K562 (cell line): ENCODE measurements around the gene ARL10. TPM values are rescaled to one million over a fixed set of nuclear protein-coding genes. Genes with fewer than 3 reads are reported as not detected.

Experiments
- CAMTA2 ChIP-seq: fragments of 250-450 bp; sonication (Bioruptor Pico); conservative IDR thresholded peaks from 2 replicates; pipeline ENCODE4 v1.5.1; 2022
- HDAC6 ChIP-seq: IDR thresholded peaks from 2 replicates; pipeline ENCODE4 v1.6.1; 2012; ENCODE audit warnings: low read depth, mild to moderate bottlenecking, control low read depth, inconsistent platforms, low read length, moderate library complexity
- MTA1 ChIP-seq: fragments of 450-650 bp; IDR thresholded peaks from 2 replicates; pipeline ENCODE4 v1.6.1; 2017; ENCODE audit warnings: borderline replicate concordance
- NFYB ChIP-seq: IDR thresholded peaks from 2 replicates; pipeline ENCODE4 v1.6.1; 2011; ENCODE audit warnings: mild to moderate bottlenecking, moderate library complexity; ENCODE audit not compliant: insufficient read length; ENCODE audit errors: extremely low read depth
- POLR2G ChIP-seq: fragments of 200-400 bp; formaldehyde crosslinking; IDR thresholded peaks from 2 replicates; pipeline ENCODE4 v1.6.1; 2017; ENCODE audit warnings: low read depth, mild to moderate bottlenecking, antibody characterized with exemption, low read length, moderate library complexity
- SMARCC2 ChIP-seq: fragments of 450-650 bp; IDR thresholded peaks from 2 replicates; pipeline ENCODE4 v1.6.1; 2017; ENCODE audit warnings: antibody characterized with exemption, moderate library complexity, mild to moderate bottlenecking, low read depth
- TGIF2 ChIP-seq: sonication (generic); formaldehyde crosslinking; IDR thresholded peaks from 2 replicates; pipeline ENCODE4 v1.8.1; 2022; ENCODE audit warnings: mild to moderate bottlenecking, missing genetic modification reagents, moderate library complexity
- YBX1 ChIP-seq: fragments of 450-650 bp; IDR thresholded peaks from 2 replicates; pipeline ENCODE4 v1.7.1; 2016; ENCODE audit warnings: mild to moderate bottlenecking
- ZBTB8A ChIP-seq: fragments of 450-650 bp; IDR thresholded peaks from 2 replicates; pipeline ENCODE4 v1.6.1; 2018; ENCODE audit warnings: mild to moderate bottlenecking, moderate library complexity; ENCODE audit not compliant: partially characterized antibody
- ZNF124 ChIP-seq: sonication (generic); formaldehyde crosslinking; IDR thresholded peaks from 2 replicates; pipeline ENCODE4 v1.8.1; 2022; ENCODE audit warnings: missing genetic modification reagents
- ZNF668 ChIP-seq: fragments of 250-450 bp; sonication (Bioruptor Pico); IDR thresholded peaks from 2 replicates; pipeline ENCODE4 v1.8.0; 2022; ENCODE audit warnings: mild to moderate bottlenecking, inconsistent platforms
- ZNF695 ChIP-seq: fragments of 450-650 bp; formaldehyde crosslinking; IDR thresholded peaks from 2 replicates; pipeline ENCODE4 v1.4.0; 2020; ENCODE audit warnings: mild to moderate bottlenecking, moderate library complexity
- ZSCAN29 ChIP-seq: fragments of 450-650 bp; IDR thresholded peaks from 2 replicates; pipeline ENCODE4 v1.6.1; 2017
- polyA plus RNA-seq, 8 experiments: library from polyadenylated mRNA; depleted of rRNA in 4 of 8; stranded (reverse) in 5 of 8; unstranded in 3 of 8; fragments of >200 nt; fragmentation: Nextera tagmentation in 2 of 8; fragmentation: Illumina TruSeq in 1 of 8; extraction: Ambion mirVana in 2 of 8; extraction: Trizol in 1 of 8; gene quantifications; 2 replicates each; pipeline versions ENCODE4 v1.2.1 to v1.2.3, GENCODE V29; 2011 to 2014; ENCODE audit warnings: inconsistent platforms in 1 of 8, missing spikeins in 1 of 8
- total RNA-seq, 7 experiments: library from RNA; depleted of rRNA in 6 of 7; stranded (reverse); fragments of >200 nt in 6 of 7; fragmentation: Illumina TruSeq in 2 of 7; extraction: Trizol in 2 of 7; gene quantifications; 2 replicates each; pipeline versions ENCODE4 v1.2.1 to v1.2.3, GENCODE V29; 2011 to 2021; ENCODE audit warnings: low replicate concordance in 1 of 7
- TF ChIP-seq, protein P1 (sequence below): fragments of 250-450 bp; sonication (Bioruptor Pico); IDR thresholded peaks from 2 replicates; pipeline ENCODE4 v1.4.0; 2020; ENCODE audit warnings: mild to moderate bottlenecking, moderate library complexity
- TF ChIP-seq, protein P2 (sequence below): IDR thresholded peaks from 2 replicates; pipeline ENCODE4 v1.6.1; 2011; ENCODE audit warnings: borderline replicate concordance, low read depth, mild to moderate bottlenecking, moderate library complexity, low read length; ENCODE audit not compliant: insufficient read depth, poor library complexity, severe bottlenecking
- TF ChIP-seq, protein P3 (sequence below), 2 experiments: fragments of 450-650 bp in 1 of 2; sonication (generic) in 1 of 2; formaldehyde crosslinking in 1 of 2; IDR thresholded peaks in 1 of 2; conservative IDR thresholded peaks in 1 of 2; 2 replicates each; pipeline versions ENCODE4 v1.6.1 to v1.8.1; 2016 to 2023; ENCODE audit warnings: mild to moderate bottlenecking in 2 of 2, moderate library complexity in 2 of 2, inconsistent platforms in 1 of 2, missing genetic modification reagents in 1 of 2
- TF ChIP-seq, protein P4 (sequence below), 2 experiments: fragments of 450-650 bp in 1 of 2; sonication (generic) in 1 of 2; formaldehyde crosslinking; conservative IDR thresholded peaks; 2 replicates each; pipeline versions ENCODE4 v1.4.0 to v1.8.1; 2020 to 2022; ENCODE audit warnings: mild to moderate bottlenecking in 1 of 2, missing genetic modification reagents in 1 of 2
- TF ChIP-seq, protein P5 (sequence below): fragments of 450-650 bp; IDR thresholded peaks from 2 replicates; pipeline ENCODE4 v1.6.1; 2016; ENCODE audit warnings: borderline replicate concordance

ARL10 gene
- total and polyA plus RNA-seq, 9 of the 15 experiments (the other 6 are each of a cell fraction or from before 2014, with no cell fraction given) = under 0.01 to 0.40 (median 0.34) TPM; not detected in 3

DNA sequence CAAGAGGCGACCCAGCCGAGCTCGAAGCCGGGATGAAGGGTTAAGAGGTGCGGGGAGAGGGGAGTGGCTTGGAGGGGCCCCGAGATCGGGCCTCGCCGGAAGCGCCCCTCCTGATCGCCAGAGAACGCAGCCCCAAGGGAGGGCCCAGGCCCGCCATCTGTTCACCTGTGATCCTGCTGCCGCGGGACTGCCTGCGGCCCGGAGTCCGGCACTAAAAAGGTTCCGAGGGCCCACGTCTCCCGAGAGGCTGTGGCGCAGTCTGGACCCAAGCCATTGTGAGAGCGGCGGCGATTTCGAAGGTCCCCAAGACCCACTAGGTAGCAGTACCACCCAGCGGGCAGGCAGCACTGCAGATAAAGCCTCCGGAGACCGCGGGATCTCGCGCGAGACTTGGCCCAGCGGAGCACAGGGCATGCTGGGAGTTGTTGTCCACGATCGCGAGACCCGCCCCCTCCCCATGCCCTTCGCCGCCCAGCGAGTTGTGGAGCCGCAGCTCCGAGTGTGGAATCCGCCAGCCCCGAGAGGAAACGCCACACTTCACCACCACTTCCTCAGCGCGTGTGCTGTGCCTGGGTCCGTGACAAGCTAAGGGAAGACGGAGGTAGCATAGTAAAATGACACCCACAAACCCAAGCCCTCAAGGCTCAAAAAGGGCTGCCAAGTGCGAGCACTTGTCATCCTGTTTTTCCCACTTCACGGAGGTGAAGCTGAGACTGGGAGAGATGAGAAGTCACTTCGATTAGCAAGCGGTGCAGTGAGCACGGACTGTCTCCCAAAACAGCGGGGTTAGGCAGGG is 3.7 kb upstream of the ARL10 start, which contains the start of gene KIAA1191 (continued):
- TF ChIP-seq, protein P1, sequence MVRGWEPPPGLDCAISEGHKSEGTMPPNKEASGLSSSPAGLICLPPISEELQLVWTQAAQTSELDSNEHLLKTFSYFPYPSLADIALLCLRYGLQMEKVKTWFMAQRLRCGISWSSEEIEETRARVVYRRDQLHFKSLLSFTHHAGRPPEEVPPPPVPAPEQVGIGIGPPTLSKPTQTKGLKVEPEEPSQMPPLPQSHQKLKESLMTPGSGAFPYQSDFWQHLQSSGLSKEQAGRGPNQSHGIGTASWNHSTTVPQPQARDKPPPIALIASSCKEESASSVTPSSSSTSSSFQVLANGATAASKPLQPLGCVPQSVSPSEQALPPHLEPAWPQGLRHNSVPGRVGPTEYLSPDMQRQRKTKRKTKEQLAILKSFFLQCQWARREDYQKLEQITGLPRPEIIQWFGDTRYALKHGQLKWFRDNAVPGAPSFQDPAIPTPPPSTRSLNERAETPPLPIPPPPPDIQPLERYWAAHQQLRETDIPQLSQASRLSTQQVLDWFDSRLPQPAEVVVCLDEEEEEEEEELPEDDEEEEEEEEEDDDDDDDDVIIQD (CRISPR knock-in tag) = no peak
- TF ChIP-seq ZSCAN29 (no peak), POLR2G (peak; percentile 100), ZBTB8A (no peak), HDAC6 (no peak), ZNF695 (no peak), NFYB (no peak), YBX1 (no peak), ZNF124 (CRISPR knock-in tag) (no peak), SMARCC2 (no peak), MTA1 (peak; percentile 72; the same call in 1 of the 2 replicates), CAMTA2 (CRISPR knock-in tag) (no peak), ZNF668 (CRISPR knock-in tag) (no peak), TGIF2 (CRISPR knock-in tag) (no peak)
- TF ChIP-seq, protein P2, sequence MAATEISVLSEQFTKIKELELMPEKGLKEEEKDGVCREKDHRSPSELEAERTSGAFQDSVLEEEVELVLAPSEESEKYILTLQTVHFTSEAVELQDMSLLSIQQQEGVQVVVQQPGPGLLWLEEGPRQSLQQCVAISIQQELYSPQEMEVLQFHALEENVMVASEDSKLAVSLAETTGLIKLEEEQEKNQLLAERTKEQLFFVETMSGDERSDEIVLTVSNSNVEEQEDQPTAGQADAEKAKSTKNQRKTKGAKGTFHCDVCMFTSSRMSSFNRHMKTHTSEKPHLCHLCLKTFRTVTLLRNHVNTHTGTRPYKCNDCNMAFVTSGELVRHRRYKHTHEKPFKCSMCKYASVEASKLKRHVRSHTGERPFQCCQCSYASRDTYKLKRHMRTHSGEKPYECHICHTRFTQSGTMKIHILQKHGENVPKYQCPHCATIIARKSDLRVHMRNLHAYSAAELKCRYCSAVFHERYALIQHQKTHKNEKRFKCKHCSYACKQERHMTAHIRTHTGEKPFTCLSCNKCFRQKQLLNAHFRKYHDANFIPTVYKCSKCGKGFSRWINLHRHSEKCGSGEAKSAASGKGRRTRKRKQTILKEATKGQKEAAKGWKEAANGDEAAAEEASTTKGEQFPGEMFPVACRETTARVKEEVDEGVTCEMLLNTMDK = no peak
- TF ChIP-seq, protein P3, sequence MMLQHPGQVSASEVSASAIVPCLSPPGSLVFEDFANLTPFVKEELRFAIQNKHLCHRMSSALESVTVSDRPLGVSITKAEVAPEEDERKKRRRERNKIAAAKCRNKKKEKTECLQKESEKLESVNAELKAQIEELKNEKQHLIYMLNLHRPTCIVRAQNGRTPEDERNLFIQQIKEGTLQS (IDR thresholded peaks at IDR 0.05) = no peak
- TF ChIP-seq, protein P3 (CRISPR knock-in tag; conservative IDR thresholded peaks at IDR 0.05) = no peak
- TF ChIP-seq, protein P4, sequence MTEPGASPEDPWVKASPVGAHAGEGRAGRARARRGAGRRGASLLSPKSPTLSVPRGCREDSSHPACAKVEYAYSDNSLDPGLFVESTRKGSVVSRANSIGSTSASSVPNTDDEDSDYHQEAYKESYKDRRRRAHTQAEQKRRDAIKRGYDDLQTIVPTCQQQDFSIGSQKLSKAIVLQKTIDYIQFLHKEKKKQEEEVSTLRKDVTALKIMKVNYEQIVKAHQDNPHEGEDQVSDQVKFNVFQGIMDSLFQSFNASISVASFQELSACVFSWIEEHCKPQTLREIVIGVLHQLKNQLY (CRISPR knock-in tag; conservative IDR thresholded peaks at IDR 0.05) = 0 out of 4 replicates have a peak, but pooled peaks of 1 of the 2 experiments have one; percentile 29
- TF ChIP-seq, protein P5, sequence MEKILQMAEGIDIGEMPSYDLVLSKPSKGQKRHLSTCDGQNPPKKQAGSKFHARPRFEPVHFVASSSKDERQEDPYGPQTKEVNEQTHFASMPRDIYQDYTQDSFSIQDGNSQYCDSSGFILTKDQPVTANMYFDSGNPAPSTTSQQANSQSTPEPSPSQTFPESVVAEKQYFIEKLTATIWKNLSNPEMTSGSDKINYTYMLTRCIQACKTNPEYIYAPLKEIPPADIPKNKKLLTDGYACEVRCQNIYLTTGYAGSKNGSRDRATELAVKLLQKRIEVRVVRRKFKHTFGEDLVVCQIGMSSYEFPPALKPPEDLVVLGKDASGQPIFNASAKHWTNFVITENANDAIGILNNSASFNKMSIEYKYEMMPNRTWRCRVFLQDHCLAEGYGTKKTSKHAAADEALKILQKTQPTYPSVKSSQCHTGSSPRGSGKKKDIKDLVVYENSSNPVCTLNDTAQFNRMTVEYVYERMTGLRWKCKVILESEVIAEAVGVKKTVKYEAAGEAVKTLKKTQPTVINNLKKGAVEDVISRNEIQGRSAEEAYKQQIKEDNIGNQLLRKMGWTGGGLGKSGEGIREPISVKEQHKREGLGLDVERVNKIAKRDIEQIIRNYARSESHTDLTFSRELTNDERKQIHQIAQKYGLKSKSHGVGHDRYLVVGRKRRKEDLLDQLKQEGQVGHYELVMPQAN = peak; percentile 68; the same call in 1 of the 2 replicates
